ENCODE results near the gene NOS1.

GRCh38 chr12:117218149-117218548 is 143.3 kb downstream of the NOS1 start:
- TF ChIP-seq CTCF (IDR thresholded peaks at IDR 0.05) (no peak), EP300 (IDR thresholded peaks at IDR 0.05) (no peak), POLR2AphosphoS5 (IDR thresholded peaks at IDR 0.05) (no peak), POLR2A (IDR thresholded peaks at IDR 0.05) (no peak)

Data from suprapubic skin (tissue), 4 donors.